Neuronal stem cell (in vitro differentiated cells): Measurements from ENCODE around the gene PKNOX2.

Experiments
- DNase-seq: peaks from one replicate; pipeline ENCODE4 v3.0.0-alpha.2; 2013; ENCODE audit warnings: low spot score
- H2AFZ ChIP-seq: one replicate; pipeline ENCODE4 v1.6.1; 2013; ENCODE audit warnings: mild to moderate bottlenecking, low read length, inconsistent platforms
- H2AK5ac ChIP-seq: 2 replicates; pipeline ENCODE4 v1.6.1; 2013; ENCODE audit warnings: low read depth, mild to moderate bottlenecking, inconsistent platforms, low read length, moderate library complexity, mixed read lengths
- H2BK120ac ChIP-seq: 2 replicates; pipeline ENCODE4 v1.6.1; 2013; ENCODE audit warnings: low read depth, mild to moderate bottlenecking, inconsistent platforms, low read length, moderate library complexity, mixed read lengths
- H2BK12ac ChIP-seq: one replicate; pipeline ENCODE4 v1.6.1; 2013; ENCODE audit warnings: low read length, inconsistent platforms
- H2BK15ac ChIP-seq: 2 replicates; pipeline ENCODE4 v1.6.1; 2013; ENCODE audit warnings: mild to moderate bottlenecking, low read length, inconsistent platforms, mixed read lengths
- H2BK5ac ChIP-seq: one replicate; pipeline ENCODE4 v1.6.1; 2013; ENCODE audit warnings: inconsistent platforms, mild to moderate bottlenecking, low read length, moderate library complexity
- H3K14ac ChIP-seq: one replicate; pipeline ENCODE4 v1.6.1; 2013; ENCODE audit warnings: low read length, inconsistent platforms
- H3K18ac ChIP-seq: 2 replicates; pipeline ENCODE4 v1.6.1; 2013; ENCODE audit warnings: low read length, inconsistent platforms
- H3K23ac ChIP-seq: 2 replicates; pipeline ENCODE4 v1.6.1; 2013; ENCODE audit warnings: low read depth, mild to moderate bottlenecking, mixed read lengths, low read length, inconsistent platforms; ENCODE audit not compliant: poor library complexity
- H3K27ac ChIP-seq: replicated peaks from 3 replicates; pipeline ENCODE4 v1.5.1; 2013; ENCODE audit warnings: low read length, inconsistent platforms
- H3K27me3 ChIP-seq, 3 experiments: 2 replicates each; pipeline ENCODE4 v1.6.1; 2013; ENCODE audit warnings: low read length in 3 of 3, mild to moderate bottlenecking in 2 of 3, inconsistent platforms in 1 of 3, low read depth in 1 of 3, mixed read lengths in 1 of 3, moderate library complexity in 1 of 3; ENCODE audit not compliant: control insufficient read depth in 3 of 3, insufficient read depth in 3 of 3
- H3K36me3 ChIP-seq, 2 donors: replicated peaks in 1 of 2; 2 replicates each; pipeline ENCODE4 v1.6.1; 2013; ENCODE audit warnings: low read length in 2 of 2; ENCODE audit not compliant: control insufficient read depth in 2 of 2, insufficient read depth in 2 of 2
- H3K4ac ChIP-seq: 2 replicates; pipeline ENCODE4 v1.6.1; 2013; ENCODE audit warnings: inconsistent platforms, mild to moderate bottlenecking, low read length, moderate library complexity
- H3K4me1 ChIP-seq, 2 donors: 1 replicate in 1 of 2; 2 replicates in 1 of 2; pipeline ENCODE4 v1.6.1; 2013; ENCODE audit warnings: low read length in 2 of 2, low read depth in 1 of 2; ENCODE audit not compliant: control insufficient read depth in 2 of 2, insufficient read depth in 1 of 2
- H3K4me2 ChIP-seq: one replicate; pipeline ENCODE4 v1.6.1; 2013; ENCODE audit warnings: mild to moderate bottlenecking, low read length, inconsistent platforms; ENCODE audit not compliant: insufficient read depth, poor library complexity, severe bottlenecking
- H3K4me3 ChIP-seq, 2 donors: 2 replicates each; pipeline ENCODE4 v1.5.1; 2013; ENCODE audit warnings: low read length in 2 of 2, mild to moderate bottlenecking in 2 of 2, inconsistent platforms in 1 of 2, moderate library complexity in 1 of 2
- H3K79me1 ChIP-seq: one replicate; pipeline ENCODE4 v1.6.1; 2013; ENCODE audit warnings: low read depth, mild to moderate bottlenecking, inconsistent platforms, low read length, moderate library complexity
- H3K9ac ChIP-seq: one replicate; pipeline ENCODE4 v1.6.1; 2013; ENCODE audit warnings: mild to moderate bottlenecking, low read depth, low read length, inconsistent platforms; ENCODE audit not compliant: poor library complexity
- H3K9me3 ChIP-seq, 2 donors: replicated peaks in 1 of 2; 2 replicates each; pipeline versions ENCODE3 to v1.6.1; 2013; ENCODE audit warnings: low read length in 2 of 2, mild to moderate bottlenecking in 2 of 2, inconsistent platforms in 1 of 2, low read depth in 1 of 2, mixed read lengths in 1 of 2, moderate library complexity in 1 of 2; ENCODE audit not compliant: control insufficient read depth in 2 of 2, insufficient read depth in 1 of 2
- H4K8ac ChIP-seq: one replicate; pipeline ENCODE4 v1.6.1; 2013; ENCODE audit warnings: low read depth, mild to moderate bottlenecking, inconsistent platforms, low read length, moderate library complexity
- H4K91ac ChIP-seq: one replicate; pipeline ENCODE4 v1.6.1; 2013; ENCODE audit warnings: low read length, low read depth, mild to moderate bottlenecking, inconsistent platforms; ENCODE audit not compliant: poor library complexity
- WGBS, 2 donors: extraction: QIAGEN DNeasy Blood & Tissue Kit; methylation state at CpG; one replicate each; pipeline ENCODE4 v1.1.7; 2013; ENCODE audit warnings: missing lambda C conversion rate in 2 of 2, mixed read lengths in 1 of 2; ENCODE audit not compliant: insufficient read length in 2 of 2, insufficient replicate concordance in 1 of 2; ENCODE audit errors: extremely low coverage in 2 of 2; 5-methylcytosine and 5-hydroxymethylcytosine counted together

Gene PKNOX2

DNA sequence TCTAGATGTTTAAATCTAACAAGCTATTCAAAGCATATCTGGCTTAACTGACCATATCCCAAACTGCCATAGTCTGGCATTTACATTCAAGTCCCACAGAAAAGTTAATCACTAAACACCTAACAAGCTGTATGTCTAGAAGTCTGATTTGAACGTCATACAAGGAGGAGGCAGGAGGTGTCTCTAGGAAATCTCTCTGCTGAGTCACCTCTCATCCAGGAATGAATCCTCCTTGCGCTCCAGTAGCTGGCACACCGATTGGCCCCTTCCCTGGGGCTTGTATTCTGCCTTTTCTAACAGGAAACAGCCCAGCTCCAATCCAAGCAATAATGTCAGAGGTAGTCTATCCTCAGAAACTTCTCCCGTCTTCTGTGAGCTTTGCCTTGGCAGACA lies 299.7 kb downstream of the PKNOX2 start:
- Histone ChIP-seq H3K14ac (no peak overlapping the region), H3K9me3 (no peaks in the 10 kb centered on the region), H2AK5ac (no peak overlapping the region), H2BK5ac (no peak overlapping the region), H3K4me1 (peaks cover 5 to 11% of the 10 kb centered on the region in 2 donors), H3K9ac (no peak overlapping the region), H2AFZ (no peak overlapping the region), H2BK15ac (no peak overlapping the region), H3K27ac (no peak overlapping the region), H2BK120ac (no peak overlapping the region), H4K91ac (no peak overlapping the region), H4K8ac (no peak overlapping the region), H3K36me3 (peaks cover 11 to 83% of the 10 kb centered on the region in 2 donors), H3K4me3 (no peak overlapping the region), H3K27me3 (no peaks in the 10 kb centered on the region), H2BK12ac (no peak overlapping the region), H3K4ac (no peak overlapping the region), H3K18ac (no peak overlapping the region), H3K4me2 (no peak overlapping the region), H3K23ac (no peak overlapping the region), H3K79me1 (no peaks in the 10 kb centered on the region)
- WGBS, 2 donors: no CpG with 5 or more reads among the region's 4 CpGs
- no peak for DNase-seq

DNA sequence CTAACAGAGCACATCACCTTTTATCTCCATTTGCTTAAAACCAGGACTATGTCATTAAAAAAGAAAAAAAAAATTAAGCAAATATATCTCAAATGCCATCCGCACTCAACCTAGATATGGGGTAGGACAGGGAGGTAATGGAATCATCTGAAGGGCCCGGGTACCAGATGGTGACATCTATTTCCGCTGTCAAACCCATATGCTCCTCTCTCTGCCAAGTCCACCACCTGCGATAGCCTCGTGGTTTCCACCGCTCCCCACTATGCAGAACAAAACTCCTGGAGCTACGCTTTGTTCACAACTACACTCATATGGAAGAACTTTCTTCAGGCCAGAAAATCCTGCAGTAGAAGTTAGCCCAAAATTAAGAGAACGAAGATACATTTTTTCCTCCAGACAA lies 300.1 kb downstream of the PKNOX2 start:
- Histone ChIP-seq H2BK5ac (no peak overlapping the region), H3K4me2 (no peak overlapping the region), H3K9me3 (no peaks in the 10 kb centered on the region), H2BK12ac (no peak overlapping the region), H2BK15ac (no peak overlapping the region), H4K8ac (no peak overlapping the region), H3K4me3 (no peak overlapping the region), H4K91ac (no peak overlapping the region), H3K4me1 (peaks cover 5 to 11% of the 10 kb centered on the region in 2 donors), H3K9ac (no peak overlapping the region), H3K36me3 (peaks cover 11 to 86% of the 10 kb centered on the region in 2 donors), H3K79me1 (no peaks in the 10 kb centered on the region), H3K27ac (no peak overlapping the region), H2AK5ac (no peak overlapping the region), H2AFZ (no peak overlapping the region), H3K4ac (no peak overlapping the region), H2BK120ac (no peak overlapping the region), H3K14ac (no peak overlapping the region), H3K18ac (no peak overlapping the region), H3K27me3 (no peaks in the 10 kb centered on the region), H3K23ac (no peak overlapping the region)
- WGBS, 2 donors: no CpG with 5 or more reads among the region's 8 CpGs
- no peak for DNase-seq

DNA sequence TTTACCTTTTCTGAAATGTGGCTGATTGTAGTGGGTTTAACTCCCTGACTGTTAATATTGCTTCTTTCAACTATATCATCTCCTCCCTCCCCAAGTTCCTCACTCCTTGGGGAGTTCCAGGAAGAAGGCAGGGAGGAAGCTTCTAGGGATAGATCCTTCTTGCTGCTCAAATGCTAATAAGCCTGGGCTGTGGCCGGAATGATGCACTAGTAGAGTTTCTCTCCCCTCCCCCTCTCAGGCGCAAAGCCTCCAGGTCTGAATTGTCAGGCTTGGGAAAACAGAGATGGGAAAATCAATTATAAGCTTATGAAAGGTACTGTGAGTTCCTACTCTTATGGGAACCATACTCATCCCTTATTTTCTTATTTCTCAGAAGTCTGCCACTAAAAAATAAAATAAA lies 300.7 kb downstream of the PKNOX2 start:
- no peak overlapping the region for H3K23ac ChIP-seq
- H3K4ac ChIP-seq: no peak overlapping the region
- H3K14ac ChIP-seq: no peak overlapping the region
- peaks cover 5 to 11% of the 10 kb centered on the region in 2 donors for H3K4me1 ChIP-seq
- H3K4me3 ChIP-seq: no peak overlapping the region
- H2BK120ac ChIP-seq: no peak overlapping the region
- no peak overlapping the region for H3K9ac ChIP-seq
- no peak overlapping the region for H2BK12ac ChIP-seq
- H3K27ac ChIP-seq: no peak overlapping the region
- H3K27me3 ChIP-seq: no peaks in the 10 kb centered on the region
- no CpG with 5 or more reads among the region's 2 CpGs for WGBS, 2 donors
- no peak overlapping the region for H4K8ac ChIP-seq
- H3K18ac ChIP-seq: no peak overlapping the region
- no peak overlapping the region for H2BK5ac ChIP-seq
- H3K79me1 ChIP-seq: no peaks in the 10 kb centered on the region
- H3K4me2 ChIP-seq: no peak overlapping the region
- H4K91ac ChIP-seq: no peak overlapping the region
- H3K9me3 ChIP-seq: no peaks in the 10 kb centered on the region
- no peak overlapping the region for H2AFZ ChIP-seq
- no peak for DNase-seq
- H2AK5ac ChIP-seq: no peak overlapping the region
- H3K36me3 ChIP-seq: peaks cover 9 to 82% of the 10 kb centered on the region in 2 donors
- no peak overlapping the region for H2BK15ac ChIP-seq

DNA sequence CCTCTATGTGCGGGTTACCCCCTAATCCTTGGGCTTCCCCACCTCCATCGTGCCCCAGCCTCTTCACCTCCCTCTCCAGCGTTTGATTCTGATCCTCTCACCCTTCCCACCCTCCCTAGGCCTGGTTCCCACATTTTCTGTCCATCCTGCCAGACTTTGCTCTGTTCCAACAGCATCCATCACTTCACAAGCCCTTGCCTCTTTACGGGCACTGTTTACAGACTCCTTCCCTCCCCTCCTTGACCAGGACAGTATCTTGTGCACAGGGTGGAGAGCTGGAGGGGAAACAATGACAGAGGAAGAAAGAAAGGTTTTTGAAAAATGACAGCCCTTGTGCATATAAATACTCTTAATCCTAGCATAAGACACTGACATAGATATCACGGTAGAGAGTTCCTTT lies 301.1 kb downstream of the PKNOX2 start:
- H3K9ac ChIP-seq: no peak overlapping the region
- no peak overlapping the region for H2BK15ac ChIP-seq
- no peak overlapping the region for H4K8ac ChIP-seq
- no peak overlapping the region for H3K27ac ChIP-seq
- no peak for DNase-seq
- no peaks in the 10 kb centered on the region for H3K27me3 ChIP-seq
- H4K91ac ChIP-seq: no peak overlapping the region
- peaks cover 6 to 78% of the 10 kb centered on the region in 2 donors for H3K36me3 ChIP-seq
- no peaks in the 10 kb centered on the region for H3K79me1 ChIP-seq
- no CpG with 5 or more reads among the region's 5 CpGs for WGBS, 2 donors
- no peak overlapping the region for H2BK5ac ChIP-seq
- H3K9me3 ChIP-seq: no peaks in the 10 kb centered on the region
- H2AK5ac ChIP-seq: no peak overlapping the region
- peaks cover 5 to 11% of the 10 kb centered on the region in 2 donors for H3K4me1 ChIP-seq
- H3K4ac ChIP-seq: no peak overlapping the region
- peak overlapping the region in 1 of 2 donors; percentile 48 for H3K4me3 ChIP-seq
- no peak overlapping the region for H3K18ac ChIP-seq
- H2AFZ ChIP-seq: no peak overlapping the region
- no peak overlapping the region for H3K14ac ChIP-seq
- H2BK120ac ChIP-seq: no peak overlapping the region
- no peak overlapping the region for H3K4me2 ChIP-seq
- no peak overlapping the region for H3K23ac ChIP-seq
- no peak overlapping the region for H2BK12ac ChIP-seq
